Prostate gland (tissue), 1 donor: Measurements from ENCODE around the gene LGALS9.

Source experiments
- POLR2A ChIP-seq: fragments of 450-650 bp; IDR thresholded peaks from one replicate; pipeline ENCODE4 v1.6.1; 2016; ENCODE audit warnings: antibody characterized with exemption, mild to moderate bottlenecking
- POLR2AphosphoS5 ChIP-seq: sonication (generic); formaldehyde crosslinking; IDR thresholded peaks from one replicate; pipeline ENCODE4 v1.6.1; 2017; ENCODE audit warnings: antibody characterized with exemption

DNA sequence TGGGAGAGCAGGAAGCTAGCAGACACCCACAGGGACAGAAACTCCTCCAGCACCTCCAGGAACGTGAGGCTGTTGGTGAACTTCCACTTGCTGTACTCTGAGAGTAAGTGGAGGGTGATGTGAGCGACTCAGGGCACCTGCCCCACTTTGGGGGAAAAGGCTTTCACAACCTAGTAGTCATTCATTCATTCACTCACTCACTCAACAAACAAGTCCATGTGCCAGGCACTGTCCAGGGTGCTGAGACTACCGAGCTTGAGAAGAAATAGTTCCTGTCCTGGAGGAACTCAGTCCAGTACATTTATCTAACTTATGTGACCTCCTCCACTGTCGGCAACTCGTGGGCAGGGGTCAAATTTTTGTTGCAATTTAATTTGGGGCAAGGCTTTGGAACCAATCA, 26.6 kb downstream of the LGALS9 start:
- TF ChIP-seq POLR2A: no peak
- TF ChIP-seq POLR2AphosphoS5: no peak
